ENCODE results near the gene ABLIM2. TPM values are rescaled to one million over a fixed set of nuclear protein-coding genes. Genes with fewer than 3 reads are reported as not detected.

The ABLIM2 gene
- total and polyA plus RNA-seq, 2 of the 8 experiments (the other 6 are each of a cell fraction or from before 2014, with no cell fraction given) = 2.8 to 3.0 TPM

GRCh38 chr4:8118531-8118930 is 40.1 kb downstream of the ABLIM2 start:
- H4K91ac ChIP-seq (replicated peaks; ENCODE audit: insufficient read length, low read length) = no peak overlapping the region
- no peak overlapping the region for H3K14ac ChIP-seq (ENCODE audit: insufficient read length)
- no peak for FAIRE-seq
- no peak overlapping the region for H3K23ac ChIP-seq (ENCODE audit: insufficient read length)
- ChIA-PET CTCF (ENCODE audit: partially characterized antibody) (interaction anchor here (1.1 to 2.2 kb wide), 4 partner anchors 9 to 58 kb away, joined by 3 to 9 read pairs (median 4); no protein-coding TSS in a partner anchor), POLR2A (ENCODE audit: partially characterized antibody) (interaction anchor here (1.9 kb wide), 1 partner anchor 10 kb away, joined by 4 read pairs; no protein-coding TSS in a partner anchor)
- H2AK5ac ChIP-seq (ENCODE audit: low read depth, low read length) = no peak overlapping the region
- peak overlapping the region; percentile 70 for H4K8ac ChIP-seq (ENCODE audit: extremely low read depth, insufficient read depth, low read length)
- no peak overlapping the region for H3K56ac ChIP-seq (replicated peaks; ENCODE audit: insufficient read length, low read depth, low read length)
- H3K27me3 ChIP-seq (replicated peaks in 1 of 4; ENCODE audit: control insufficient read depth in 3 of 4, extremely low read depth in 1 of 4, insufficient read depth in 3 of 4, low read length in 3 of 4) = no peaks in the 10 kb centered on the region; a peak in 1 of 7 replicates
- H2BK12ac ChIP-seq (ENCODE audit: low read depth, low read length) = 0 out of 2 replicates have a peak overlapping the region, but pooled peaks have one; percentile 50
- H3K4me3 ChIP-seq (ENCODE audit: extremely low read depth in 1 of 4, insufficient read depth in 2 of 4, low read depth in 3 of 4, low read length in 4 of 4) = no peak overlapping the region
- no peak overlapping the region for H2BK15ac ChIP-seq (ENCODE audit: low read length)
- peaks cover 0 to 3% (median 1%) of the 10 kb centered on the region in 4 experiments; a peak in 1 of 7 replicates for H3K4me1 ChIP-seq (replicated peaks in 1 of 4; ENCODE audit: control insufficient read depth in 3 of 4, insufficient read depth in 4 of 4, low read length in 3 of 4)
- H2BK120ac ChIP-seq (replicated peaks; ENCODE audit: low read depth, low read length) = no peak overlapping the region
- H2AFZ ChIP-seq (ENCODE audit: low read length) = no peak overlapping the region
- H3K23me2 ChIP-seq (ENCODE audit: low read depth, low read length) = no peaks in the 10 kb centered on the region
- H3K27ac ChIP-seq (ENCODE audit: low read depth, low read length) = no peak overlapping the region
- H2BK5ac ChIP-seq (ENCODE audit: low read depth, low read length) = no peak overlapping the region
- H2BK20ac ChIP-seq (ENCODE audit: low read length) = no peak overlapping the region
- no peak overlapping the region for H3K4ac ChIP-seq (replicated peaks; ENCODE audit: insufficient read length, low read depth, low read length)
- H4K20me1 ChIP-seq (replicated peaks in 1 of 2; ENCODE audit: control insufficient read depth in 1 of 2, insufficient read depth in 2 of 2, low read length in 2 of 2) = no peaks in the 10 kb centered on the region
- no peaks in the 10 kb centered on the region for H3K36me3 ChIP-seq (ENCODE audit: control insufficient read depth in 2 of 4, insufficient read depth in 4 of 4, low read length in 3 of 4)
- no peak overlapping the region for H3K18ac ChIP-seq (ENCODE audit: extremely low read depth, low read length)
- no peaks in the 10 kb centered on the region for H3K9me3 ChIP-seq (ENCODE audit: insufficient read depth in 2 of 2, low read depth in 1 of 2, low read length in 1 of 2)
- H3K79me2 ChIP-seq (ENCODE audit: control insufficient read depth in 1 of 2, insufficient read depth in 2 of 2, low read length in 2 of 2) = no peaks in the 10 kb centered on the region
- no peak overlapping the region for H4K5ac ChIP-seq (ENCODE audit: insufficient read length, low read depth, low read length)
- no peak overlapping the region; a peak in 2 of 7 replicates for H3K9ac ChIP-seq (replicated peaks in 1 of 4; ENCODE audit: extremely low read depth in 1 of 4, low read depth in 3 of 4, low read length in 3 of 4)
- WGBS, 2 experiments (ENCODE audit: extremely low coverage in 1 of 2, insufficient coverage in 1 of 2, insufficient read length in 1 of 2, insufficient replicate concordance in 2 of 2, low coverage in 1 of 2, low lambda C conversion rate in 2 of 2, missing lambda C conversion rate in 1 of 2) = 90% methylated on average over 6 of the region's 6 CpGs; no CpG with 5 or more reads in 1 of the 2 experiments
- no peak for DNase-seq (ENCODE audit: low read depth in 1 of 2, low spot score in 2 of 2)
- no peaks in the 10 kb centered on the region for H3K79me1 ChIP-seq (ENCODE audit: low read depth, low read length)
- no peak overlapping the region for H3K4me2 ChIP-seq (ENCODE audit: insufficient read depth in 1 of 2, low read depth in 2 of 2, low read length in 2 of 2)
- TF ChIP-seq EGR1 (IDR thresholded peaks at IDR 0.05; ENCODE audit: borderline replicate concordance, low read depth, low read length) (no peak), RAD21 (IDR thresholded peaks at IDR 0.05 in 1 of 2, conservative IDR thresholded peaks at IDR 0.05 in 1 of 2; ENCODE audit: low read depth in 2 of 2, low read length in 2 of 2) (no peak), CTBP2 (IDR thresholded peaks at IDR 0.05; ENCODE audit: borderline replicate concordance, insufficient read depth, insufficient read length, low read length) (no peak), CREB1 (IDR thresholded peaks at IDR 0.05) (no peak), E2F6 (IDR thresholded peaks at IDR 0.05) (no peak), SP2 (IDR thresholded peaks at IDR 0.05; ENCODE audit: low read length) (no peak), FOSL1 (IDR thresholded peaks at IDR 0.05; ENCODE audit: insufficient read depth, low read depth, low read length) (no peak), SIN3A (conservative IDR thresholded peaks at IDR 0.05 in 1 of 2, IDR thresholded peaks at IDR 0.05 in 1 of 2; ENCODE audit: low read depth in 1 of 2, low read length in 2 of 2) (no peak), ZNF274 (IDR thresholded peaks at IDR 0.05; ENCODE audit: borderline replicate concordance, extremely low read depth, low read length) (no peak), JUND (IDR thresholded peaks at IDR 0.05; ENCODE audit: low read length) (no peak), CBX8 (IDR thresholded peaks at IDR 0.05; ENCODE audit: borderline replicate concordance, low read depth, low read length) (no peak), CHD2 (IDR thresholded peaks at IDR 0.05; ENCODE audit: low read length) (no peak)

Measured in H1 (cell line).